ENCODE data around the gene HNF4A. TPM values are rescaled to one million over a fixed set of nuclear protein-coding genes. Genes with fewer than 3 reads are reported as not detected.

HNF4A gene
- total and polyA plus RNA-seq, 2 of the 13 experiments (the other 11 are each of a cell fraction or from before 2014, with no cell fraction given) = 80.9 to 169 TPM

DNA sequence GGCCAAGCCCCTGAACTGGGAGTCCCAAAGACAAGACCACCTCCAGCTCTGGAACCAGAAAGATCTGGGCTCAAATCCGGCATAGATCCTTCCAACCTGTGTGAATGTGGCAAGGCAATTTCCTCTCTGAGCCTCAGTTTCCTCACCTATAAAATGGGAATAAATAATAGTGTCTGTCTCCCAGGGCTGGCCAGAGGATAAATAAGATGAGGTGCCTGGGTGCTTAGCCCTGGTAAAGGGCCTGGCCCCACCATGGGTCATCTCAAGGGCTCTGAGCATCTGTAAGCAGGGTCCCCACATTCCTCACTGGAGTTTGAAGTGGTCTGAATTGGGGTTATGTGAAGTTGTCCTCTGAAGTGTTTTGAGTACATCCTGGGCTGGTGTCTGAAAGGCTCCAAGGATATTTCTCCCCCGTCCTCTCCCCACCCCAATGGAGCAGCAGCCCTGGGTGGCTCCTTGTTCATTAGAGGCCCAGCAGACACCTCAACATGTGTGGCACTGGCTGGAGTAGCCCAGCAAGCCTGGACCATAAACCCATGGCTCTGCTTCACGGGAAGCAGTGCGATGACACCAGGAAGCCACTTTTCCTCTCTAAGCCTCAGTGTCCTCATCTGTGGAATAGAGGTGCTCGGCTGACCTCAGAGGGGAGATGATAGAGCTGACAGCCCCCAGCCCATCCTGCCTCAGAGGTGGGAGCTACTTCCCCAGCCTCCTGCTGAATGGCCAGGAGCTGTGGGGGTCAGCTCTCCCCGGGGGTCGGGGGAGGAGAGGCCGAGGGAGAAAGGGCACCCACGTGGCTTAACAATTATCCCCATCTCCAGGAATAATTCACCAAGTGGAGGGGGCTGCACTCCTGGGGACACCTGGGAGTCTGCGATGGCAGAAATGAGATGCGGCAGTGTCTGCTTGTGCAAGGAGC, 48.0 kb downstream of the HNF4A start (continued):
- TF ChIP-seq NFE2L1 (CRISPR knock-in tag; IDR thresholded peaks at IDR 0.05; ENCODE audit: borderline replicate concordance) (no peak), WIZ (CRISPR knock-in tag; IDR thresholded peaks at IDR 0.05) (no peak), IKZF4 (CRISPR knock-in tag; IDR thresholded peaks at IDR 0.05; ENCODE audit: borderline replicate concordance, low read depth, not compliant biosample characterization) (no peak), ZEB1 (IDR thresholded peaks at IDR 0.05; ENCODE audit: insufficient replicate concordance, low read depth) (peak; percentile 9), RARG (CRISPR knock-in tag; IDR thresholded peaks at IDR 0.05; ENCODE audit: low read depth) (no peak), ARID2 (CRISPR knock-in tag; IDR thresholded peaks at IDR 0.05; ENCODE audit: borderline replicate concordance) (no peak), ZNF569 (CRISPR knock-in tag; IDR thresholded peaks at IDR 0.05; ENCODE audit: borderline replicate concordance) (no peak), ZNF816 (CRISPR knock-in tag; IDR thresholded peaks at IDR 0.05; ENCODE audit: borderline replicate concordance) (0 out of 2 replicates have a peak, but pooled peaks have one; percentile 39), CEBPG (CRISPR knock-in tag; IDR thresholded peaks at IDR 0.05) (no peak)
- TF ChIP-seq, protein P1, sequence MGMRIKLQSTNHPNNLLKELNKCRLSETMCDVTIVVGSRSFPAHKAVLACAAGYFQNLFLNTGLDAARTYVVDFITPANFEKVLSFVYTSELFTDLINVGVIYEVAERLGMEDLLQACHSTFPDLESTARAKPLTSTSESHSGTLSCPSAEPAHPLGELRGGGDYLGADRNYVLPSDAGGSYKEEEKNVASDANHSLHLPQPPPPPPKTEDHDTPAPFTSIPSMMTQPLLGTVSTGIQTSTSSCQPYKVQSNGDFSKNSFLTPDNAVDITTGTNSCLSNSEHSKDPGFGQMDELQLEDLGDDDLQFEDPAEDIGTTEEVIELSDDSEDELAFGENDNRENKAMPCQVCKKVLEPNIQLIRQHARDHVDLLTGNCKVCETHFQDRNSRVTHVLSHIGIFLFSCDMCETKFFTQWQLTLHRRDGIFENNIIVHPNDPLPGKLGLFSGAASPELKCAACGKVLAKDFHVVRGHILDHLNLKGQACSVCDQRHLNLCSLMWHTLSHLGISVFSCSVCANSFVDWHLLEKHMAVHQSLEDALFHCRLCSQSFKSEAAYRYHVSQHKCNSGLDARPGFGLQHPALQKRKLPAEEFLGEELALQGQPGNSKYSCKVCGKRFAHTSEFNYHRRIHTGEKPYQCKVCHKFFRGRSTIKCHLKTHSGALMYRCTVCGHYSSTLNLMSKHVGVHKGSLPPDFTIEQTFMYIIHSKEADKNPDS (CRISPR knock-in tag; IDR thresholded peaks at IDR 0.05) = no peak
- TF ChIP-seq, protein P2, sequence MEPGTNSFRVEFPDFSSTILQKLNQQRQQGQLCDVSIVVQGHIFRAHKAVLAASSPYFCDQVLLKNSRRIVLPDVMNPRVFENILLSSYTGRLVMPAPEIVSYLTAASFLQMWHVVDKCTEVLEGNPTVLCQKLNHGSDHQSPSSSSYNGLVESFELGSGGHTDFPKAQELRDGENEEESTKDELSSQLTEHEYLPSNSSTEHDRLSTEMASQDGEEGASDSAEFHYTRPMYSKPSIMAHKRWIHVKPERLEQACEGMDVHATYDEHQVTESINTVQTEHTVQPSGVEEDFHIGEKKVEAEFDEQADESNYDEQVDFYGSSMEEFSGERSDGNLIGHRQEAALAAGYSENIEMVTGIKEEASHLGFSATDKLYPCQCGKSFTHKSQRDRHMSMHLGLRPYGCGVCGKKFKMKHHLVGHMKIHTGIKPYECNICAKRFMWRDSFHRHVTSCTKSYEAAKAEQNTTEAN (CRISPR knock-in tag; conservative IDR thresholded peaks at IDR 0.05) = no peak
- TF ChIP-seq, protein P3, sequence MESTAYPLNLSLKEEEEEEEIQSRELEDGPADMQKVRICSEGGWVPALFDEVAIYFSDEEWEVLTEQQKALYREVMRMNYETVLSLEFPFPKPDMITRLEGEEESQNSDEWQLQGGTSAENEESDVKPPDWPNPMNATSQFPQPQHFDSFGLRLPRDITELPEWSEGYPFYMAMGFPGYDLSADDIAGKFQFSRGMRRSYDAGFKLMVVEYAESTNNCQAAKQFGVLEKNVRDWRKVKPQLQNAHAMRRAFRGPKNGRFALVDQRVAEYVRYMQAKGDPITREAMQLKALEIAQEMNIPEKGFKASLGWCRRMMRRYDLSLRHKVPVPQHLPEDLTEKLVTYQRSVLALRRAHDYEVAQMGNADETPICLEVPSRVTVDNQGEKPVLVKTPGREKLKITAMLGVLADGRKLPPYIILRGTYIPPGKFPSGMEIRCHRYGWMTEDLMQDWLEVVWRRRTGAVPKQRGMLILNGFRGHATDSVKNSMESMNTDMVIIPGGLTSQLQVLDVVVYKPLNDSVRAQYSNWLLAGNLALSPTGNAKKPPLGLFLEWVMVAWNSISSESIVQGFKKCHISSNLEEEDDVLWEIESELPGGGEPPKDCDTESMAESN (CRISPR knock-in tag; conservative IDR thresholded peaks at IDR 0.05) = no peak
- TF ChIP-seq, protein P4, sequence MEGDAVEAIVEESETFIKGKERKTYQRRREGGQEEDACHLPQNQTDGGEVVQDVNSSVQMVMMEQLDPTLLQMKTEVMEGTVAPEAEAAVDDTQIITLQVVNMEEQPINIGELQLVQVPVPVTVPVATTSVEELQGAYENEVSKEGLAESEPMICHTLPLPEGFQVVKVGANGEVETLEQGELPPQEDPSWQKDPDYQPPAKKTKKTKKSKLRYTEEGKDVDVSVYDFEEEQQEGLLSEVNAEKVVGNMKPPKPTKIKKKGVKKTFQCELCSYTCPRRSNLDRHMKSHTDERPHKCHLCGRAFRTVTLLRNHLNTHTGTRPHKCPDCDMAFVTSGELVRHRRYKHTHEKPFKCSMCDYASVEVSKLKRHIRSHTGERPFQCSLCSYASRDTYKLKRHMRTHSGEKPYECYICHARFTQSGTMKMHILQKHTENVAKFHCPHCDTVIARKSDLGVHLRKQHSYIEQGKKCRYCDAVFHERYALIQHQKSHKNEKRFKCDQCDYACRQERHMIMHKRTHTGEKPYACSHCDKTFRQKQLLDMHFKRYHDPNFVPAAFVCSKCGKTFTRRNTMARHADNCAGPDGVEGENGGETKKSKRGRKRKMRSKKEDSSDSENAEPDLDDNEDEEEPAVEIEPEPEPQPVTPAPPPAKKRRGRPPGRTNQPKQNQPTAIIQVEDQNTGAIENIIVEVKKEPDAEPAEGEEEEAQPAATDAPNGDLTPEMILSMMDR (CRISPR knock-in tag; IDR thresholded peaks at IDR 0.05) = no peak
- TF ChIP-seq, protein P5, sequence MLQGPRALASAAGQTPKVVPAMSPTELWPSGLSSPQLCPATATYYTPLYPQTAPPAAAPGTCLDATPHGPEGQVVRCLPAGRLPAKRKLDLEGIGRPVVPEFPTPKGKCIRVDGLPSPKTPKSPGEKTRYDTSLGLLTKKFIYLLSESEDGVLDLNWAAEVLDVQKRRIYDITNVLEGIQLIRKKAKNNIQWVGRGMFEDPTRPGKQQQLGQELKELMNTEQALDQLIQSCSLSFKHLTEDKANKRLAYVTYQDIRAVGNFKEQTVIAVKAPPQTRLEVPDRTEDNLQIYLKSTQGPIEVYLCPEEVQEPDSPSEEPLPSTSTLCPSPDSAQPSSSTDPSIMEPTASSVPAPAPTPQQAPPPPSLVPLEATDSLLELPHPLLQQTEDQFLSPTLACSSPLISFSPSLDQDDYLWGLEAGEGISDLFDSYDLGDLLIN (CRISPR knock-in tag; IDR thresholded peaks at IDR 0.05; ENCODE audit: borderline replicate concordance) = peak; percentile 51; the same call in 1 of the 2 replicates
